ENCODE results near the gene FOXF1. TPM values are rescaled to one million over a fixed set of nuclear protein-coding genes. Genes with fewer than 3 reads are reported as not detected.

The FOXF1 gene
- total and polyA plus RNA-seq, 9 of the 15 experiments (the other 6 are each of a cell fraction or from before 2014, with no cell fraction given): 0.04 TPM; not detected in 8

DNA sequence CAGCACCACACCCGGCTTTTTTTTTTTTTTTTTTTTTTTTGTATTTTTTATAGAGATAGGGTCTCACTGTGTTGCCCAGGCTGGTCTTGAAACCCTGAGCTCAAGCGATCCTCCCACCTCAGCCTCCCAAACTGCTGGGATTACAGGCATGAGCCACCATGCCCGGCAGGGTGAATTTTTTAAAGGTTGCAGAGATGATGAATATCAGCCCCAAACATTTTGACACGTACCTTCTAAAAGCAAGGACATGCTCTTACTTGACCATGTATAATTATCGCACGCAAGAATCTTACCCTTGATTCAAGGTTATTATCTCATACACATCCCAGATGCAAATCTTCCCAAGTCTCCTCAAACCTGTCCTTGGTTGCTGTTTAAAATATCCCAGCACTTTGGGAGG is 52.0 kb downstream of the FOXF1 start:
- Histone ChIP-seq H3K9me3 (replicated peaks; ENCODE audit: control insufficient read depth, insufficient read depth, low read depth, low read length) (no peaks in the 10 kb centered on the region), H4K20me1 (replicated peaks; ENCODE audit: control insufficient read depth, insufficient read depth, low read length) (no peaks in the 10 kb centered on the region), H3K27ac (ENCODE audit: extremely low read depth, low read depth, low read length) (no peak overlapping the region), H3K4me3 (no peak overlapping the region), H2AFZ (ENCODE audit: low read depth, low read length) (no peak overlapping the region), H3K4me1 (replicated peaks in 1 of 2; ENCODE audit: control insufficient read depth in 2 of 2, insufficient read depth in 2 of 2, low read length in 2 of 2) (peaks cover 0 to 11% of the 10 kb centered on the region in 2 experiments; a peak in 1 of 5 replicates), H3K9me1 (ENCODE audit: control insufficient read depth, insufficient read depth, low read length) (no peaks in the 10 kb centered on the region), H3K9ac (ENCODE audit: insufficient read depth in 1 of 2, low read depth in 2 of 2, low read length in 2 of 2) (no peak overlapping the region), H3K27me3 (ENCODE audit: control insufficient read depth in 2 of 2, insufficient read depth in 2 of 2, low read length in 2 of 2) (peaks cover 33 to 47% of the 10 kb centered on the region in 2 experiments; a peak in 4 of 5 replicates), H3K36me3 (ENCODE audit: control insufficient read depth, insufficient read depth, low read length) (no peaks in the 10 kb centered on the region), H3K79me2 (ENCODE audit: control insufficient read depth, insufficient read depth, low read length) (no peaks in the 10 kb centered on the region), H3K4me2 (ENCODE audit: insufficient read depth, low read length) (no peak overlapping the region)
- in situ Hi-C loops (cut with MboI): loop anchor here (10.0 to 25.0 kb wide), 2 partner anchors 712 to 1075 kb away; no protein-coding TSS in a partner anchor
- POLR2A ChIA-PET: no interaction called here
- DNase-seq (ENCODE audit: extremely low read depth in 1 of 4, low spot score in 3 of 4) (no peak), FAIRE-seq (no peak), ATAC-seq (no peak)
- CTCF ChIA-PET (ENCODE audit: low intra/inter-chr PET ratio): interaction anchor here (2.5 kb wide), 1 partner anchor 716 kb away, joined by 38 read pairs; no protein-coding TSS in a partner anchor
- no TSS peak for BruUV-seq (replicated peaks)
- intact Hi-C loops (cut with micrococcal nuclease): loop anchor here (5.0 to 10.0 kb wide), 3 partner anchors 310 to 1075 kb away; no protein-coding TSS in a partner anchor
- no peak for TF ChIP-seq SRSF9 (IDR thresholded peaks at IDR 0.05; ENCODE audit: borderline replicate concordance, low read depth, low read length)
- TF ChIP-seq, protein P1, sequence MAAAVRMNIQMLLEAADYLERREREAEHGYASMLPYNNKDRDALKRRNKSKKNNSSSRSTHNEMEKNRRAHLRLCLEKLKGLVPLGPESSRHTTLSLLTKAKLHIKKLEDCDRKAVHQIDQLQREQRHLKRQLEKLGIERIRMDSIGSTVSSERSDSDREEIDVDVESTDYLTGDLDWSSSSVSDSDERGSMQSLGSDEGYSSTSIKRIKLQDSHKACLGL (CRISPR knock-in tag; IDR thresholded peaks at IDR 0.05; ENCODE audit: borderline replicate concordance, poor library complexity, severe bottlenecking): no peak
- no peak for TF ChIP-seq HOMEZ (CRISPR knock-in tag; IDR thresholded peaks at IDR 0.05)
- TF ChIP-seq ZNF445 (CRISPR knock-in tag; IDR thresholded peaks at IDR 0.05; ENCODE audit: low read depth): no peak
- TF ChIP-seq CREB3 (tag; conservative IDR thresholded peaks at IDR 0.05; ENCODE audit: low read depth): no peak
- no peak for TF ChIP-seq SRF (CRISPR knock-in tag; IDR thresholded peaks at IDR 0.05)
- WGBS (ENCODE audit: insufficient coverage, low coverage, missing lambda C conversion rate): 10% methylated on average over 5 of the region's 6 CpGs

Data from K562 (cell line).